Measurements from ENCODE around the gene ADGRD1.
"Not testable (repeated sequence)": the region's sequence is repeated elsewhere in the genome, so short reads cannot be mapped to it uniquely, and the experiment has no call there.

The ADGRD1 gene

GRCh38 chr12:131060011-131060703 lies 106.5 kb downstream of the ADGRD1 start:
- no peak for DNase-seq

- DNase-seq: no peak
Observed at GRCh38 chr12:131061041-131061806, 107.5 kb downstream of the ADGRD1 start.

GRCh38 chr12:131063413-131063812 lies 109.7 kb downstream of the ADGRD1 start:
- DNase-seq: no peak

GRCh38 chr12:131063960-131064359 lies 110.3 kb downstream of the ADGRD1 start:
- no peak for DNase-seq

- DNase-seq: no peak
Observed at GRCh38 chr12:131065279-131065678, 111.6 kb downstream of the ADGRD1 start.

GRCh38 chr12:131065801-131066200 lies 112.1 kb downstream of the ADGRD1 start:
- DNase-seq: no peak

- no peak for DNase-seq
Observed at GRCh38 chr12:131066207-131066885, 112.6 kb downstream of the ADGRD1 start.

- no peak for DNase-seq
Observed at GRCh38 chr12:131066886-131067490, 113.3 kb downstream of the ADGRD1 start.

- no peak for DNase-seq
Observed at GRCh38 chr12:131067981-131068851, 114.5 kb downstream of the ADGRD1 start.

GRCh38 chr12:131068926-131069720 lies 115.4 kb downstream of the ADGRD1 start:
- DNase-seq: not testable (repeated sequence)

- not testable (repeated sequence) for DNase-seq
Observed at GRCh38 chr12:131070136-131070535, 116.4 kb downstream of the ADGRD1 start.

- not testable (repeated sequence) for DNase-seq
Observed at GRCh38 chr12:131070668-131071067, 117.0 kb downstream of the ADGRD1 start.

GRCh38 chr12:131071234-131071820 lies 117.6 kb downstream of the ADGRD1 start:
- DNase-seq: not testable (repeated sequence)

GRCh38 chr12:131071950-131072349 lies 118.2 kb downstream of the ADGRD1 start:
- DNase-seq: not testable (repeated sequence)

- DNase-seq: no peak
Observed at GRCh38 chr12:131072451-131073230, 118.9 kb downstream of the ADGRD1 start.

GRCh38 chr12:131074221-131075083 lies 120.7 kb downstream of the ADGRD1 start:
- DNase-seq: no peak

- DNase-seq: no peak
Observed at GRCh38 chr12:131075194-131075593, 121.5 kb downstream of the ADGRD1 start.

- DNase-seq: no peak
Observed at GRCh38 chr12:131075611-131076010, 121.9 kb downstream of the ADGRD1 start.

- DNase-seq: no peak
Observed at GRCh38 chr12:131076296-131076695, 122.6 kb downstream of the ADGRD1 start.
